Liver (tissue), 3 donors: ENCODE results near the gene ALDOA.

Experiments
- CTCF ChIP-seq: fragments of 150-350 bp; IDR thresholded peaks from 2 replicates; pipeline ENCODE4 v1.5.1; 2017; ENCODE audit warnings: improper control_type of control experiment, low read depth, low read length; ENCODE audit not compliant: missing input control
- HNF4A ChIP-seq, 2 donors: conservative IDR thresholded peaks; 2 replicates each; pipeline ENCODE4 v1.6.1; 2016; ENCODE audit warnings: antibody characterized with exemption in 2 of 2, mild to moderate bottlenecking in 2 of 2
- NR2F2 ChIP-seq: IDR thresholded peaks from 2 replicates; pipeline ENCODE4 v1.6.1; 2016; ENCODE audit warnings: antibody characterized with exemption
- RXRA ChIP-seq, 2 donors: IDR thresholded peaks; 2 replicates each; pipeline ENCODE4 v1.6.1; 2017 to 2018; ENCODE audit warnings: antibody characterized with exemption in 2 of 2, mild to moderate bottlenecking in 1 of 2
- YY1 ChIP-seq: IDR thresholded peaks from 2 replicates; pipeline ENCODE4 v1.6.1; 2016; ENCODE audit warnings: antibody characterized with exemption, mild to moderate bottlenecking
- donor health status: healthy.
- donor health status: healthy.

DNA sequence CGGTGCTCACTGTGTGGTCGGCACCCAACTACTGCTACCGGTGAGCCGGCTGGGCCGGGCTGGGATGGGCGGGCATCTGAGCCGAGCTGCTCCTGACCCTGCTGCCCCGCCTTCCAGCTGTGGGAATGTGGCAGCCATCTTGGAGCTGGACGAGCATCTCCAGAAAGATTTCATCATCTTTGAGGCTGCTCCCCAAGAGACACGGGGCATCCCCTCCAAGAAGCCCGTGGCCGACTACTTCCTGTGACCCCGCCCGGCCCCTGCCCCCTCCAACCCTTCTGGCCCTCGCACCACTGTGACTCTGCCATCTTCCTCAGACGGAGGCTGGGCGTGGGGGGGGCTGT lies 19.2 kb downstream of the ALDOA start:
- no peak for TF ChIP-seq YY1
- TF ChIP-seq HNF4A (conservative IDR thresholded peaks at IDR 0.05) = no peak
- no peak for TF ChIP-seq CTCF
- TF ChIP-seq NR2F2 = no peak
- TF ChIP-seq RXRA (IDR thresholded peaks at IDR 0.05) = no peak
